NOMO-1 treated with DMSO at 0.1 percent for 48 hours (cell line): Measurements from ENCODE around the gene LRRIQ3.
"Not testable (repeated sequence)": the region's sequence is repeated elsewhere in the genome, so short reads cannot be mapped to it uniquely, and the experiment has no call there.

Experiments
- DNase-seq: peaks from one replicate; lab custom pipeline; 2025; ENCODE audit not compliant: unreplicated experiment; lab: John Stamatoyannopoulos, UW

Gene LRRIQ3

DNA sequence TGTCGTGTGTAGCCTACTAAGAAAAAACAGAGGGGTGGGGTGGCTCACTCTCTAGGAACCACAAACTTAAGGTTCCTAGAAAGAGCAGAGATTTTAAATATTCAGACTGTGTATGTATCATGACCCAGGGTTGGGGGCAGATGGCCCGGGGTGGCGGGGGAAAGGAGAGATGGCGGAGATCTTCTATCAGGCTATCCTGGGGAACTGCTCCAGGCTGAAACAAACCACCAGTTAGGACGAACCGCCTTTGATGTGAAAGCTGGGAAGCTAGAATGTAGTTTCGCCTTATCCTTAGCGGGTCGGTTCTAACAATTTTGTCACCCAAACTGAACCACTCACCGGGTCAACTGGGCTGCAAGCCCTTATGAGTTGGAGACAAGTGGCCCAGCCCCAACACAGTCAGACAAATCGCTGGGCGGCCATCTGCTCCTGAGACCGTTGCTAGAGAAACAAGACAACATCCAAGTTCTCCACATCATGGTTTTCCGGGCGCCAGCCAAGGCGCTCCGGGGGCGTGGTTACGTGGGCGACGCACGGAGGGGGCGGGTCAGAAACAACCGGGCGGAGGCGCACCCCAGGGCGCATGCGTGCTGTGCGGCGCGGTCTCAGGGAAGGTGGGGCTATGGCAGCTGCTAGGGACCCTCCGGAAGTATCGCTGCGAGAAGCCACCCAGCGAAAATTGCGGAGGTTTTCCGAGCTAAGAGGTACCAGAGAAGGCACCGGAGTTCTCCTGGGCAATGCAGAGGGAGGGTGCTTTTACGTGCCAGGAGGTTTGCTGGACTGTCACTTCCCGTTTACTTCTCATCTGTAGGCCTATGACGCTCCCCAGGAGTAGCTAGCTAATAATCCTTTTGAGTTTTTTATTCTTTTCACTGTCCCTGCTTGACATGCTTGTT lies at the start of gene LRRIQ3, which contains the start of gene FPGT:
LRRIQ3 (minus strand) TSS at position 520 of the 896 bp plus-strand sequence. CDS start 14,492 bp downstream, outside the sequence.
FPGT (plus strand) TSS at position 586 of the 896 bp plus-strand sequence; CDS start at position 623, 37 bp downstream.
- peak; percentile 86 for DNase-seq

DNA sequence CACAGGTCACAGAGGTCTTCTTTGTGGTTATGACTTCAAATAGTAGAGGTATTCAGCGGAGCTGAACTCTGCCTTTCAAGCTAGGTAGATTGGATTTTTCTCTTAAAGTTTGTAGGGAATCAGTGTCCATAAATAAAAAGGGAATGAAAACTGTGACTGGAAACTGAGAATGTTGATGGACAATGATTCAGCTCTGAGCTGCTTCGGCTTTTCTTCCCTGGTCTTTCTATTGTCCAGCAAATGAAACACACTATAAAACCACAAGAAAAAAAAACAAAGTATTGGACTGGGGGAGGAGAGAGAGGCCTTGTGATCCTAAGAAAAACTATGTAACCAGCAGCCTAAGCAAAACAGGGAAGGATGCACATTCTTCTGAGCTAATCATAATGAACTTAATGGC lies 48.3 kb upstream of the LRRIQ3 start:
- no peak for DNase-seq

- no peak for DNase-seq
Measured at GRCh38 chr1:74245168-74245772, 47.3 kb upstream of the LRRIQ3 start.

DNA sequence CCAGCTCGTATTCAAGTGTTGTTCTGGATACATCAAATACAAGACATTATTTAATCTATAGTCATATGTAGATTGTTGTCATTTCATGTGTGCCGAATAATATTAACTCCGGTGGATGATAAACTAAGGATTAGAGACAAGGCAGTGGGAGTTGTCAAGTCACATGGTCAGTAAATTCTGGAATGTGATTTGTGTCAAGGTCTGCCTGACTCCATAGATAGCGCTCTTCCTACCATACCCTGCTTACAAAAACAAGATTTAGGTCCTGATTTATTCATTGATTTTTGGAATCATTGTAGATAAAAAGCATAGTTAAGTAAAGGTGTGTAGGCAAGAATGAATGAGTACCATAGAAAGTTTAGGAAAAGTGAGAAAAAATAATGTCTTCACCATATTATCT lies 39.8 kb upstream of the LRRIQ3 start:
- DNase-seq = no peak

- DNase-seq = no peak
Measured at GRCh38 chr1:74237035-74237434, 39.1 kb upstream of the LRRIQ3 start.

GRCh38 chr1:74236440-74236839 lies 38.5 kb upstream of the LRRIQ3 start:
- DNase-seq = no peak

DNA sequence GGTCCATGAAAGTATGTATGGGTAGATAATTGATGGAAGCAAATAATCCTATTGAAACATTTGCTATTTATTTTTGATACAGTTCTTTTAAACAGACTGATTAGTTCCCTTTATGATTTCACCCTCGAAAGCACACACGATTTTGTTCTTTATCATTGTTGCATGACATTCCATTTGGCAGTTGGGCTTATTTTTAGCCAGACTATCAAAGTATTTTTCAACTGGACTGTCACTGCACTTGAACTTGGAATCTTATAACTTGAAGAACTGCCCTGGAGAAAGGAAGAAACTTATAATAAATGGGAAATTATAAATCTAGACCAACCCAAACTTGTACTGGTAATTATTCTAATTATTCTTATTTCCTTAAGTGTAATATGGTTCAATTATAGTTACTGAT lies 37.2 kb upstream of the LRRIQ3 start, which contains the start of gene TNNI3K:
TNNI3K (plus strand) TSS at position 235 of the 400 bp plus-strand sequence; CDS start at position 300, 65 bp downstream.
- DNase-seq = no peak

- DNase-seq = no peak
Measured at GRCh38 chr1:74223453-74223852, 25.5 kb upstream of the LRRIQ3 start.

DNA sequence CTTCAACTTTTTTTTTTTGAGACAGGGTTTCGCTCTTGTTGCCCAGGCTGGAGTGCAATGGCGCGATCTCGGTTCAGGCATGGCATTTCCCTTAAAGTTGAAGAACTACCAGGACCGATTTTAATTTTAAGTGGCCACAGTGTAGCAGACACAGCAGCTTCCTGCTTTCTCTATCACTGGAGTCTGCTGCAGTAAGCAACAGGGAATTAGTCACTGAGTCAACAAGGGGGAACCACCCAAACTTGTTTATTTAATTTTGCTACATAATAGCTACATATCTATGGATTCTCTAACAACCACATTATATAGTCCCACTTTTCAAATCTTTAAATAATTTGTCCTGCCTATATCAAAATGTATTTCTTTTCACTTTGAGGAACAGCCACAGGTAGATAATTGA lies 24.7 kb upstream of the LRRIQ3 start:
- DNase-seq = no peak

DNA sequence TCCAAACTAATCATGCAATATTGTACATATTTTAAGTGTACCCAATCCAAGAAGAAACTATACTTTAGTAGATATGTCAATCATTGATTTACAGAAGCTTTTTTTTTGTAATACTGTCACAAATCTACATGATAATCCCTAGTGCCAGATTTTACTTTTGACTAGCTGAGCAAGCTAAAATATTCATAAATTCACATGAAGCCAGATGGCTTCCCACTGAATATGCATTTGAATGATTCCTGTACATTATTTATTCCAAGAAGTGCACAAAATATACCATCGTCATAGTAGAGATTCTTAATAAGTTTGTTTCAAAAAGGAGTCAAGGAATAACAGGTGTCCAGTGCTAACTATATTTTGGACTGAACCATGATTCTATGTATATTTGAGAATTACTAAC lies 17.3 kb upstream of the LRRIQ3 start:
- DNase-seq = no peak

DNA sequence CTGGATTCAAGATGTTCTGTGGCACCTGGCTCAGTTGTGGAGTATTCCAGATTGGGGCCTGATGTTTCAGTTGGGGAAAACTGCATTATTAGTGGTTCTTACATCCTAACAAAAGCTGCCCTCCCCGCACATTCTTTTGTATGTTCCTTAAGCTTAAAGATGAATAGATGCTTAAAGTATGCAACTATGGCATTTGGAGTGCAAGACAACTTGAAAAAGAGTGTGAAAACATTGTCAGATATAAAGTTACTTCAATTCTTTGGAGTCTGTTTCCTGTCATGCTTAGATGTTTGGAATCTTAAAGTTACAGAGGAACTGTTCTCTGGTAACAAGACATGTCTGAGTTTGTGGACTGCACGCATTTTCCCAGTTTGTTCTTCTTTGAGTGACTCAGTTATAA lies 7.3 kb upstream of the LRRIQ3 start:
- no peak for DNase-seq

- DNase-seq = peak; percentile 12
Measured at GRCh38 chr1:74199504-74199903, 1.5 kb upstream of the LRRIQ3 start.

GRCh38 chr1:74197255-74197654 lies 721 bp downstream of the LRRIQ3 start:
- DNase-seq = no peak

DNA sequence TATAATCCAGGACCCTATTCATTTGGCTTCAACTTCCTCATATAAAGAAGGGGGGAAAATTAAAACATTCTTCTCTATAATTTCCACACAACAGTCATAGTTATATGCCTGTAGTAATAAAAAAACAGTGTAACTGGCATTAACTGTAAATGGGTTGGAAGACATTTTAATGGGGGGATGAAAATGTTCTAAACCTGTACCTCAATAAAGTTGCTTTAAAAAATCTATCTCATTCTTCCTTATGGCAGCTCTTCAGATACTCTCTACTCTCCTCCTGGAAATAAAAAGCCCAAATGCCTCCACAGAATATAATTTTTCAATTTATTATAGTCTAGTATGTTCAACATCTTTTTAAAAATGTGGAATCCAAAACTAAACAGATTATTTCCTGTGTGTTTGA lies 2.6 kb downstream of the LRRIQ3 start:
- no peak for DNase-seq

GRCh38 chr1:74193908-74194307 lies 4.1 kb downstream of the LRRIQ3 start:
- DNase-seq = no peak

- no peak for DNase-seq
Measured at GRCh38 chr1:74180490-74180889, 17.5 kb downstream of the LRRIQ3 start.

GRCh38 chr1:74174423-74174822 lies 23.6 kb downstream of the LRRIQ3 start:
- DNase-seq = not testable (repeated sequence)

GRCh38 chr1:74162333-74162732 lies 35.6 kb downstream of the LRRIQ3 start:
- no peak for DNase-seq

- no peak for DNase-seq
Measured at GRCh38 chr1:74161497-74161896, 36.5 kb downstream of the LRRIQ3 start.

GRCh38 chr1:74160046-74160445 lies 37.9 kb downstream of the LRRIQ3 start:
- no peak for DNase-seq

GRCh38 chr1:74145086-74145485 lies 52.9 kb downstream of the LRRIQ3 start:
- DNase-seq = no peak

DNA sequence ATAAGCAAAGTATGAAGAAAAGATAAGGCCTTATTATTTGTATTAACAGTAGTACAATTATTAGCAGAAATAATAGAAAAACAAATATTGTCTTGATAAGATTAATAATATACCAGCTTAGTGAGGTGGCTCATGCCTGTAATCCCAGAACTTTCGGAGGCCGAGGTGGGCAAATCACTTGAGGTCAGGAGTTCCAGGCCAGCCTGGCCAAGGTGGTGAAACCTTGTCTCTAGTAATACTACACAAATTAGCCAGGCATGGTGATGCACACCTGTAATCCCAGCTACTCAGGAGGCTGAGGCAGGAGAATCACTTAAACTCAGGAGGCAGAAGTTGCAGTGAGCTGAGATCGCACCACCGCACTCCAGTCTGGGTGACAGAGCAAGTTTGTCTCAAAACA lies 80.6 kb downstream of the LRRIQ3 start:
- not testable (repeated sequence) for DNase-seq
